TTC549 (cell line): ENCODE results near the gene PCBD1.

Experiments
- FAIRE-seq: peaks from 2 replicates; lab custom pipeline; 2012; peaks lifted over from hg19 to GRCh38; lab: Jason Lieb, UNC

PCBD1 gene

DNA sequence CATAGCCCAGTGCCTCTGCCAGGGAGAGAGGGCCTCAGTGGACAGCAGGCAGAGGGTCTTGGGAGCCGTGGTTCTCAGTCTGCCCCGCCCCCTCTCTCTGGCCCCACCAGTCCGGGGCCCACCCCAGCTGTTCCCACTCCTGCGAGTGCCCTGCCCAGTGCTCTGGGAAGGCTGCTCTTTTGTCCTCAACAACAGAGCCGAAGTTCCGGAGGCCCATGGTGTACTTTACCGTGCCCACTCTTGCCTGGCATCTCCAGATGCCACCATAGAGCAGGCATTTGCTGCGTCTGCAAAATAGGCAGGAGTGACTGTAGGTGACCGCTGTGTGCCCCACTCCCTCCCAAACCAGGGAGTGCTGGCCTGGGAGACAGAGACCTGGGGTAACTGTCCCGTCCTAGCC, 29.3 kb upstream of the PCBD1 start:
- no peak for FAIRE-seq

DNA sequence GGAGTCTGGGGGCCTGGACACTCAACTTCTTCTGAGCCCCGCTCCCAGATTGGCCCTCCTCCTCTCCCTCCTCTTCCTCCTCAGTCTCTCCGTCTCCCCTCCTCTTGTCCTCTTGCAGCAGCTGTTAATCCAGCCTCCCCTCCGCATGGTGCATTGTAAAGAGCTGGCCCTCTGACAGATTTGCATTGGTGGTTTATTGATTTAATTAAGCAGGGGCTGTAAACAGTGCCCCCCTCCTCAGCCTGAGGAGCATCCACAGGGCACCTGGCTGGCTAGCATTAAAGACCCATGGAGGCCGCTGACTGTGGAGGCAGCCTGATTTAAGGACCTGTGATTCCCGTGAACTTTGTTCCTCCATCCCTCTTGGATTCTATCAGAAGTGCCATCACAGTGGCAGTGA, 28.9 kb upstream of the PCBD1 start:
- no peak for FAIRE-seq

DNA sequence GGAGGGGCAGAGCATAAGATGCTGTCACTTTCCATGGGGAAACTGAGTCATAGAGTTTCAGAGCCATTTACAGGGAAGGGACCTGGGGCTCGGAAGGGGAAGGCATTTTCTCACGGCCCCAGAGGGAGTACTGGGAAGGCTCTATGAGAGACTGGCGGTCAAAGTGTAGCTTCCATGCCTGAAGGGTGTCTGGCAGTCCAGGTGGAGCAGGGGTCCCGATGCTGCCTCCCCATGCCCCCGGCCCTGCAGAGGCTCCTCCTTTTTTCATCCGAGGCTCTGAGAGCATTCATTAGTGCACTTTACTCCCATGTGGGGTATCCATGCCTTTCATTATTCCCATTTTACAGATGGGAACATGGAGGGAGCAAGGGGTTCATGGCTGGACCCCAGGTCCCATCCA, 27.9 kb upstream of the PCBD1 start:
- no peak for FAIRE-seq

DNA sequence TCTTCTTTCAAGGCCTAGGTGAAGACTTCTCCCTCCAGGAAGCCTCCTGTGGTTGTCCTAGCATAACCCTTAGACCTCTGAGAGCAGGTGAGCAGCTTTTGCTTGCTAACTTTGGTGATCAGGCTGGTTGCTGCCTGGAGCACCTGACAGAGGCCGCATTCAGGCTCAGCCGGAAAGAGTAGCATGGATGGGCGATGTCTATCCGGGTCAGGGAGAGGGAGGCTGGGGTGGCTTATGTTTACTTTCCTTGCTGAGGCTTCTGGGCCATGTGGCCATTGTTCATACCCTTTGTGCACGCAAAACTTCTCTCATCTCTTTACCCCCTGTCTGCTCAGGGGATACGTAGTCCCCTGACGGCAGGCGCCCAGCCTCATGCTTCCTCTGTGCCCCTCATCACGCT, 27.4 kb upstream of the PCBD1 start:
- FAIRE-seq, result no peak

DNA sequence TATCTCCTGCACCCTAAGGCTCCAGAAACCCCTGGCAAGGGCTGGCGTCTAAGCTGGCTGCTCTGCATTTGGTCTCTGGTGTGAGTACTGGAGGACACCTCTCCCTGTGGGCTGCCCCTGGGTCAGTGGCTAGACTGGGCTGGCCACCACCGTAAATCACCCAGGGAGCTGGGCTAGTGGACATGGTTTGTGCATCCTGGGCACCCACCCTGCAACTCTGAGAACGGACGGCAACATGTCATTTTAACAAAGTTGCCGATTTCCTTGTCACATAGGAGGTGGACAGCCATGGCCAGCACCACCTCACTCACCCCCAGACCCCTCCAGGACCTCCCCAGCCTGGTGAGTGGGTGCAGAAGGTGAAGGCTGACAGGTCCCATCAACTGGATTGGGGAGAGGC, 26.8 kb upstream of the PCBD1 start:
- no peak for FAIRE-seq

DNA sequence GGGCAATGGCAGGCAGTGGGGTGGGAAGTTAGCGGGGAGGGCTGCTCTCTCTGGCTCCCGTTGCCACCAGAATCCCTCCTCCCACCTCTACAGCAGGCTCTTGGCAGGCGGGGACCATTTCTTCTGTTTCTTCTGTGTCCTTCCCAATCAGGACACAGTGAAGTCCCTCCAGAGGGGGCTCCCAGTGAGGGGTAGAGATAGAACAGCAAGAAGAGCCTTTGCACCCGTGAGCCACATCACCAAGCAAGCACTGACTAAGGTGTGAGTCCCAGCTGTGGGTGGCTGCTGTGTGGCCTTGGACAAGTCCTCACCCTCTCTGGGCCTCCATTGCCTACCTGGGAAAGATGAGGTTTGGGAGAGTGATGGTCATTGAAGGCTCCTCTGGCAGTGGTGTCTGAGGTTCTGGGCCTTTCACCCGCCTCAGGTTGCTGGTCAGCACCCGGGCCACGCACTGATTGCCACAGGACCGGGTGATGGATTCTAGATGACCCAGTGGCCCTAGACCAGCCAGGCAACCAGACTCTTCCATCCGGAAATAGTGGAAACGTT, 26.0 kb upstream of the PCBD1 start:
- no peak for FAIRE-seq

DNA sequence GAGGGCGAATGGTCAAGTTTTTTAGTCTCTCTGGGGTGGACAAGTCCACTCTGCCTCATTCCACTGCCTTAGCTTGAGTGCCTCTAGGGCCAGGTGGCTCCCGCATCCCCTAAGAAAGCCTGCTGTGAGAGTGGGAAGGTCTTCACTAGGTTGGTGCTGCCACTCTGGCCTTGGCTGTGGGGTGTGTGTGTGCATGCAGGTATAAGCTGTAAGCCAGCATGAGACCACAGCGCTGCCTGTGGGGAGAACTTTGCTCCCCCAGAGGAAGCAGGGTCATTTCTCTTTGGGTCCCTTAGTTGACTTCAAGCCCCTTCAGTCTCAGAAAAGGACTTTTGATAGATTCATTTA, 25.5 kb upstream of the PCBD1 start:
- FAIRE-seq, result no peak

DNA sequence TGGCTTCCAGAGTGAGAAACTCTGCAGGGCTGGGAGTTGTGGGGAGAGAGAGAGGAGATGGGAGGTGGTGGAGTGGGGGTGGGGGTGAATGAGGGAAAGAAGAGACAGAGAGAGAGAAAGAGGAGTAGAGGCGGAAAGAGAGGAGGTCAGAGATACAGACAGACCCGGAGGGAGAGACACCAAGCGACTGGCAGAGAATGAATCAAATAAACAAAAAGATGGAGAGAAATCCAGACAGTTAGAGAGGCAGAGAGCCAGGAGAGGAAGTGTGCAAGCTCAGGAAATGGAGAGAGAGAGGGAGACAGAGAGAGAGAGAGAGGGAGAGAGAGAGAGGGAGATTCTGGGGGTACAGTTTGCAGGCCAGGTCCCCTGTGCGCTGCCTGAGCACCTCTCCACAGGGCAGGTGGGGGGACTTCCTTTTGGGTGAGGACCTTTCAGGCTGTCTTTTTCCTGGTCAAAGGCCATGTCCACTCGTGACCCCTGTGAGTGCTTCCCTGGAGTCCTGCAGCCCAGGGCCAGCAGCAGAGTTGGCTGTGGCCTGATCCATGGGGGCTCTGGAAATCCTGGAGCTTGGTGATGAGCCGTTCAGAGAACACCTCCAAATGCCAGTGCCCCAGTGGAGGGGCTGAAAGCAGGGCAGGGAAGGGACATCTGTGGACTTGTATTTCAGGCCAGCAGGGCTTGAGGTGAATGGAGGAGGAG, 25.0 kb upstream of the PCBD1 start:
- no peak for FAIRE-seq

DNA sequence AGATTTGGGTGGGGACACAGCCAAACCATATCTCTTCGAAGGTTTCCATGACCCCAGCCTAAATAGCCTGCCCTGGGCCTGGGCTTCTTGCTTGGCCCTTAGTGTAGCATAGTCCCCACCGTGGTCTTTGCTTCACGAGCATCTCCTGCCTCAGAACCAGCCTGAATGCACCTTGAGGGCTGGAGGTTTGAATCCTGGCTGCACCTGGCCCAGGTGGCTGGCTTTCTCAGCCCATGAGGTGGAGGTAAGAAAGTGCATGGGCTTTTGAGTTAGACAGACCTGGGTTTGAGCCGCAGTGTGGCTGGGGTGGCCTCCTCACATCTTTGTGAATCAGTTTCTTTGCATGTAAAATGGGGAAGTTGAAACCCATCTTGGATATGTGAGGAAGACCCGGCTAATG, 24.2 kb upstream of the PCBD1 start:
- FAIRE-seq, result no peak

DNA sequence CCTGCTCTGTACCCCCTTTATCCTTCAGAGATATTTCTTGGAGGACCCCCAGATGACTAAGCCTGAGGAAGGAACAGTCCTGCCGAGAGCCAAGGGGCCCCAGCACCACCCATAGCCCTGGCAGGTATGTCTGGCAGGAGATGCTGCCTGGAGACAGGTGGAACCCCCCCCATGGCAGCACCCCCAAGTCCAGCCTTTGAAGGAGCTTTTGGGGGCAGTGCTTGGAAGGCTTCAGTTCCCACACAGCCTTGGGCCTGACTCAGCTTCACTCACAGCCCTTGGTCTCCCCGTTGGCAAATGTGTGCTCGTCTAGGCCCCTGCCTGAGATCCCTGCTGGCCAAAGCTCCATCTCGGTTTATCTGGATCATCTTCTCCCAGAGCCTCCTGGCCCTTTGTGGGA, 23.0 kb upstream of the PCBD1 start:
- no peak for FAIRE-seq

DNA sequence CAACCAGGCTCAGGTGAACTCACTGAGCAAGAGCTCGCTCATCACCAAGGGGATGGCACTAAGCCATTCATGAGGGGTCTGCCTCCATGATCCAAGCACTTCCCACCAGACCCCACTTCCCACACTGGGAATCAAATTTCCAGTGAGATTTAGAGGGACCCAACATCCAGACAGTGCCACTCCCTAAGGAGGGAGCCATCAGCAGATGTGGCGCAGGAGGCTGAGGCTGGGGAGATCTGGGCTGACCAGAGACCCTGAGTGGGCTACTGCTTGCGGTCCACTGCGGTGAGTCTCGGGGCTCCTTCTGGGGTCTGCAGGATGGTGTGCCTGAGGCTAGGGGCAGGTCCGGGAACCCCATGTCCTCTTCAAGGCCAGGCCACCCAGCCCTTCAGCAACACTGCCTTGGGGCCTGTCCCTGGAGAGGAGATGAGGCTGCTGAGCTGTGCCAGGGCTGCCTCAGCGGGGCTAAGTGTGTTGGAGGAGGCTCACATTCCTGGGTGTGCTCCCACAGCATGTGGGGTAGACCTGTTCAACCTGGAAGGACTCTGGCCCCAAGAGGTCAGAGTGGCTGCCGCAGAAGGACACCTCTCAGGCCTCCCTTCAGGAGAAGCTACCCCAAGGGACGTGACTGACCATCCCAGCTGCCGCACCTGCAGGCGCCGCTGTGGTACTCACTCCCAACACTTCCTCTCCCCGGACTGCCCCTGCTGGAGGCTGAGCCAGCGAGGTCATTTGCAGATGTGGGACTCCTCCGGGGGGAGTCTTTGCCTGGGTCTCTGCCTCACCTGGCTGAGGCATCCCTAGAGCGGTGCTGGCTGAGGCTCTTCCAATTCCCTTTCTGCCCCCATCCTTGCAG, 22.3 kb upstream of the PCBD1 start:
- no peak for FAIRE-seq

DNA sequence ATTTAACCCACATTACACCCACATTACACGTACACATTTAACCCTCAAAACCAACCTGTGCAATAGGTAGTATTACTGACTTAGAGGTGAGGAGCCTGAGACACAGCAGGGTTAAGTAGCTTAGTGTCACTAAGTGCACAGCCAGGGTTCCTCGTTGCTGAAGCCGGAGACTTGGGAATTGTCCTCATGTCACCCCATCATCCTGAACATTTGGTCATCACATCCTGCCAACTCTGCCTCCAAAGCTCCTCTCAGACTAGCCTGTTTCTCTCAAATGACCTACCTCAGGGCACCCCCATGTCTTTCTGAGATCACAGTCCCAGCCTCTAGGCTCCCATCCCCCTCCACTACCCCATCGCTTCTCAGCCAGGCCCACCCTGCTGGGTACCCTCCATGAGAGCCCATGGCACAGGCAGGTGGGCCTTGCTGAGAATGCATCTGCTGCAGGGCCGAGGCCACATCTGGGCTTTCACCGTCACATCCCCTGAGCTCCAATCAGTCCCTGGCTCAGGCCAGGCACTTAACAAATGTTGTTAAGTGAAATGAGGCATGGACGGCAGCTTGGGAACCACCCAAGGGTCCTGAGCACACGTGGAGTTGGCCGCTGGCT, 21.1 kb upstream of the PCBD1 start:
- no peak for FAIRE-seq

DNA sequence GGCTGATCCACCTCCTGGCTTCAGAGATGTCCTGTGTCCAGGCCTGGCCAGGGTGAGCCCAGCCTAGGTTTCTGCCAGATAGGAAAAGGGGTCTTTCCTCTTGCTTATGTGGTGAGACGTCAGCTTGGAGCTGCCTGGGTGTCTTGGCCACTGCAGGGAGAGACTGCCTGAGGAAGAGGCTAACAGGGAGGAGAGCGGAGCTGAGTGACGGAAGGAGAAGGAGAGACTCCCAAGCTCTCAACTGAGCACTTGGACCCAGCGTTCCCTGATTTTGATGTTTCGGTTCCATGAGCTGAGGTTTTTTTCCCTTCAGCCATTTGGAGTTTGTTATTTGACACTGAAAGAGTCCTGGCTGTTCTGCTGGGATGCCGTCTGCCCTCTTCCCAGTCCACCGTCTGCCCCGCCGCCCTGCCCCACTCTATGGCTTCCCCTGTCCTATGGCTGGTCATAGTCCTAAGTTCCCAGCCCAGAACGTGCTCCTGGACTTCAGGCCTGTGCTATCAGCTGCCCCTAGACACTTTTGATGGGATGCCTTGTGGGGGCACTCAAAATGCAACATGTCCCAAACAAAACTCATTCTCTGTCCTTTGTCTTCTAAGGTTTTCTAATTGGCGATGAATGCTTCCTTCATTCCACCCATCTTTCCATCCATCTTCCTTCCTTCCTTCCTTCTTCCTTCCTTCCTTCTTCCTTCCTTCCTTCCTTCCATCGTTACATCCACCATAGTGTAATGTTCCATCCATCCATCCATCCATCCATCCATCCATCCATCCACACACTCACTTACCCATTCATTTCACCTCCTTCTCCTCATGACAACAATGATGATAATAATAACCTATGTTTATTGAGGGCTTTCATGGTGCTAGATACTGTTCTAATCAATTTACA, 20.3 kb upstream of the PCBD1 start:
- no peak for FAIRE-seq

DNA sequence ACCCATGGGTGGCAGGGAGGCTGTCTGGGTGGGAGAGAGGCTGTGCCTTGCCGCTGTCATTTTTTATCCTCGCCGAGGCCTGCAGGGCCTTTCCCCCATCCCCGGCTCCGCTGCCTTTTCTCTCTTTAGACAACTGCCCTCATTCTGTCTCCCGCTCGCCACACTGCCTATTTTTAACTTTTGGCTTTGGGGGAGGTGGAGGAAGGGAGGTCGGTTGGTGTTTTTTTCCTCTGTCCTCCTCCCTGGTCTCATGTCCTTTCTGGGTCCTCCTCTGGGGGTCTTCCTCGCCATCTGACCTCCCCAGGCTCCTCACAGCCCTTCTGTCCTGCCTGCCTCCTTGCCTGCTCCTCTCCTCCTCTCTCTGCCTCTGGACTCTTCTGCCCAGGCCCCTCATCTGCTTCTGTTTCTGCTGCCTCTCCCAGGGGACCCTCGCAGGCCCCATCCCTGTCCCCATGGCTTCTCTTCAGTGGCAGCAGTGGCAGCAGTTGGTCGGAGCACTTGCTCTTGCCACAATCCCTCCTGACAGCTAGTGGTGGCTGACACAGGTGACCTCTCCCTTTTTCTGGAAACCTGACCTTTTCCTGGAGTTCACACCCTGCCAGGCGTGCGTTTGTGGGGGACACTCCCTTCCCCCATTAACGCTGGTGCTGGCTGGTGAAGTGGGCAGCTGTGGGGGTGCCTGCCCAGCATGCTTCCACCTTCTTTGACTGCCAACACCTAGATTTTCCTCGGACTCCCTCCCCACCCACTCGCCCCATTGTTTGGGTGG, 19.5 kb upstream of the PCBD1 start:
- no peak for FAIRE-seq

DNA sequence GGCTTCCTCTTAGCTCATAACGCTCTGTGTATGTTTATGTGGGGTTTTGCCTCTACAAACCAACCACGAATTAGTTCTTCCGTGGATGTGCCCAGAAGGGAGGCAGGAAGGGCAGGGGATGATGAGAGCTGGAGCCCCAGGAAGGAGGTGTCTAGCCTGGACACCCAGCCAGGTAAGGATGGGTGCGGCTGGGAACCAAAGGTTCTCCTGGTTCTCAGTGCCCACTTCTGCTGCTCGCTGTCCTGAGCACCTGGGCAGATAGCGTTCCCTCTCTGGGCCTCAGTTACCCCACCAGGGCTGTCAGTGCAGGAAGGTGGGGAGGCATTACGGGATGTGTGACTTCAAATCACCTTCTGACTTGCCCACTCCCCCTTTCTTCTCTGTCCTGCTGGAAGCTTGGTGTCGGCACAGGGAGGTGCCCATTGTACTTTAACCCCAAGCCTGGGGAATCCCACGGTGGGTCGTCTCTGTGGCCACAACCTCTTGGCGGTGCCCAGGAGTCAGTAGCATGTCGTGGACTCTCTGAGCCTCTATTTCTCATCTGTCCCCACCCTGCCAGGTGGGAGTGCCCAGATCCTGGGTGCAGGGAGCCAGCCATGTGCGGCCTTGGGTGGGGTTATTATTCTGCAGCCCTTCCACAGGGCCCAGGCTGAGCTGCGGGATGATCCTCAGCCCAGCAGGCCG, 18.7 kb upstream of the PCBD1 start:
- no peak for FAIRE-seq

DNA sequence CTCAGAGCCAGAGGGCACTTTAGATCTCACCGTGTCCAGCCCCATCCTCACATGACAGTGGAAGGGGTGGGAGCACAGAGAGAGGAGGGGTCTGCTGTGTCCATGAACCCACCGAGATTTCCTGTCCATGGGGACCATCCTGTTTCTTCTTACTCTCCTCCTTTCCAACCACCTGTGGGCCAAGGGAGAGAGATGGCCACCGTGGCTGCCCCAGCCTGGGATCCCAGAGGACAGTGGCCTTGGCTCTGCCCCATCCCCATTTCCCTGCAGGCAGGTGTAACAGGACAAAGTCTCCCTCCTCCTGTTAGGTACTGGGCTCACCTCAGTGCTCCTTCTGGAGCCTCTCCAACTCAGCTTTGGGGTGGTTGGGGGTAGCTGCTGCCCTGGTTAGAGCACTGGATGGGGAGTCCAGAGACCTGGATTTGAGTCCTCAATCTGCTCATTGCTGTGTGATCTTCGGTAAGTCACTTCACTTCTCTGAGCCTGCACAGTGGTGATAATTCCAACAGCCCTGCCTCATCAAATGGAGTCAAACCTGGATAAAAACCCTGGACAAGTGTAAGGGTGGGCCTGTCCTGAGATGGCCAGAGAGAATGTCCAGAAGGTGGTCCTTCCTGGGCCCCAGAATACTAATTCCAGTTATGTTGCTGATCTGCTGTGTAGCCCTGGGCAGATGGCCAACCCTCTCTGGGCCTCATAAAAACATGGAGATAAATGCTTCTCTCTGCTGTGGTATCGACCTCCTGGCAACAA, 17.8 kb upstream of the PCBD1 start:
- FAIRE-seq, result no peak

DNA sequence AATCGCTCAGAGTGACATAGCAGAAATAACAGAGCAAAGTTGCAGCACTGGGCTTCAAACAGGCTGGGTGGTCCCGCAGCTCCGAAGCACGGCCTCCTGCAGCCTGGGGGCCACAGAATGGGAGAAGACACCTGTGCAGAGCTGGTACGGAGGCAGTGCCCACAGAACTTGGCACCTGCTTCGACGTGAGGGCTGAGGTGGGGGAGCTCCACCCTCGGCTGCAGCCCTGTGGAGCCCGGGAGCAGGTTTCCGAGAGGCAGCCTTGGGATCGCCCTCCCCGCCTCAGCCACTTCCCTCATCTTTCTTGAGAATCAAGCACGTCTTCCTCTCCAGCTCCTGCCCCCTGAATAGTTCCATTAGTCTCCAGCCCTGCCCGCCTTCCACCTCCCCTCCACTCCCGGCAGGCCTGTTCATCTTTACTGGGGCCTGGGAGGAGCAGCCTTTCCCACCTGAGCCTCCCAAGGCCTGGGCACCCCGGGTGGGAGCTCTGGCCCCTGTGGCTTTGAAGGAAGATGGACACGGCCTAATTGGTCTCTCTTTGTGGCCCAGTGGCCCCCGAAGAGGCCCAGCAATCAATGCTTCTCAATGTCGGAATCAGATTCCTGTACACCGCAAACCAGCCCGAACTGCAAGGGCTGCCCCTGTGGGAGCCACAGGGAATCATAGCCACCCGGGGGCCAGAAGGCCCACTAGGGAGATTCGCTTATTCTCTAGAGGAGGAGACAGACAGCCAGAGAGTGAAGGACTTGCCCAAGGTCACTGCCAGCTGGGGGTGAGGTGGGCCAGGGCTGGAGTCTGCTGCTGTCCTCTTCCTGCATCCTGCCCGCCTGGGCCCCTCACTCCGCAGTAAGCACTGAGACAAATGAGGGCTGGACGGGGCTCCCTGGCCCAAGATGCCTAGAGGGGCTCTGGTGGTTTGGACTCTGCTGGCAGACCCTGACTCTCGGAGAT, 17.0 kb upstream of the PCBD1 start:
- FAIRE-seq, result no peak

DNA sequence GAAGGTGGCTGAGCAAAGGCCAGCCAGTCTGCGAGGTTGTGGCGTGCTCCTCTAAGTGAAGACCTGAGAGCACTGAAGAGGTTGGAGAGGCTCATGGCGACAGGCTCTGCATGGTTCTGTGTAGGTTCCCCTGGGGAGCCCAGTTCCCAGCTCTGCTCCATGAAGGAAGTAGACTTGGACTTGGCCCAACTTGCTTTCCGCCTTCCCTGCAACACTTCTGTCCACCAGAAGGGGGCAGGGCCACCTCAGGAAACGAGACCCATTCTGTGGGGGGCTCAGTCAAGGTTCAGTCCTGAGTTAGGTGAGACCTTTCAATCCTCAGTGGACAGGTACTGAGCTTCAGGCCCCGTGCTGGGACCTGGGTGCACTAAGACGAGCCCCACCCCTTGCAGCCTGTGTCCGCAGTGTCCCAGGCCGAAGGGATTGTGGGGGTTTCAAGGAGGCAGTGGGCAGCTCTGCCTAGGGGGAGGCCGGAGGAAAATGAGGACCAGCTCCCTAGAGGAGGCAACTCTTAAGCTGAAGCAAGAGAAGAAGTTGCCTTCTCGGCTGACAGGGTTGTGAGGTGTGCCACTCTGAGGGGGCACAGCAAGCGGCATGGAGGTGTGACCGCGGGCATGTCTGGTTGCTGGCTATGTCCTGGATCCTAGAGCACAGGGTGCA, 15.0 kb upstream of the PCBD1 start:
- FAIRE-seq, result no peak
